Measurements from ENCODE around the gene SFSWAP. TPM values are rescaled to one million over a fixed set of nuclear protein-coding genes. Genes with fewer than 3 reads are reported as not detected.

SFSWAP gene
- total and polyA plus RNA-seq, 2 of the 13 experiments (the other 11 are each of a cell fraction or from before 2014, with no cell fraction given) = 17.1 to 27.7 TPM

- DNase-seq (ENCODE audit: low spot score) = no peak
- Histone ChIP-seq H3K9me3 (ENCODE audit: low read length) (no peaks in the 10 kb centered on the region), H3K4me2 (ENCODE audit: low read depth, low read length) (no peak overlapping the region), H3K27me3 (ENCODE audit: control insufficient read depth in 1 of 2, insufficient read depth in 2 of 2, low read length in 2 of 2) (peaks cover 7 to 46% of the 10 kb centered on the region in 2 experiments), H2AFZ (ENCODE audit: low read length) (no peak overlapping the region), H3K4me1 (ENCODE audit: insufficient read depth, low read length) (no peaks in the 10 kb centered on the region), H3K27ac (ENCODE audit: extremely low read length, insufficient read depth, low read length) (no peak overlapping the region), H3K9ac (ENCODE audit: insufficient read depth, low read depth, low read length) (no peak overlapping the region), H4K20me1 (ENCODE audit: insufficient read depth, low read length) (no peaks in the 10 kb centered on the region), H3K36me3 (replicated peaks in 1 of 2; ENCODE audit: control insufficient read depth in 1 of 2, insufficient read depth in 2 of 2, low read length in 2 of 2) (no peaks in the 10 kb centered on the region), H3K79me2 (ENCODE audit: insufficient read depth, low read length) (no peaks in the 10 kb centered on the region), H3K4me3 (replicated peaks in 1 of 3; ENCODE audit: insufficient read depth in 1 of 3, low read depth in 2 of 3, low read length in 3 of 3) (no peak overlapping the region)
- ChIA-PET CTCF (ENCODE audit: low intra/inter-chr PET ratio, low total read pairs) (no interaction called here), POLR2A (no interaction called here)
- BruUV-seq (replicated peaks) = no TSS peak
- intact Hi-C loops (cut with micrococcal nuclease; ENCODE audit: unreplicated experiment) = no loop called here
- no peak for FAIRE-seq
- in situ Hi-C loops (cut with HindIII; ENCODE audit: extremely low pct_ligation_motif_present, low pct_unique_long_range_greater_than_20kb) = no loop called here
- 4% methylated on average over 17 of the region's 21 CpGs for WGBS (ENCODE audit: low lambda C conversion rate)
- no peak for TF ChIP-seq SRSF1 (optimal IDR thresholded peaks at IDR 0.05; ENCODE audit: low read depth, low read length)
- no peak for TF ChIP-seq TEAD3 (CRISPR knock-in tag; optimal IDR thresholded peaks at IDR 0.05; ENCODE audit: borderline replicate concordance)
- no peak for TF ChIP-seq GABPA (IDR thresholded peaks at IDR 0.05; ENCODE audit: low read depth, low read length)
- TF ChIP-seq GABPA (CRISPR knock-in tag; IDR thresholded peaks at IDR 0.05; ENCODE audit: low read depth) = no peak
- TF ChIP-seq, protein P1, sequence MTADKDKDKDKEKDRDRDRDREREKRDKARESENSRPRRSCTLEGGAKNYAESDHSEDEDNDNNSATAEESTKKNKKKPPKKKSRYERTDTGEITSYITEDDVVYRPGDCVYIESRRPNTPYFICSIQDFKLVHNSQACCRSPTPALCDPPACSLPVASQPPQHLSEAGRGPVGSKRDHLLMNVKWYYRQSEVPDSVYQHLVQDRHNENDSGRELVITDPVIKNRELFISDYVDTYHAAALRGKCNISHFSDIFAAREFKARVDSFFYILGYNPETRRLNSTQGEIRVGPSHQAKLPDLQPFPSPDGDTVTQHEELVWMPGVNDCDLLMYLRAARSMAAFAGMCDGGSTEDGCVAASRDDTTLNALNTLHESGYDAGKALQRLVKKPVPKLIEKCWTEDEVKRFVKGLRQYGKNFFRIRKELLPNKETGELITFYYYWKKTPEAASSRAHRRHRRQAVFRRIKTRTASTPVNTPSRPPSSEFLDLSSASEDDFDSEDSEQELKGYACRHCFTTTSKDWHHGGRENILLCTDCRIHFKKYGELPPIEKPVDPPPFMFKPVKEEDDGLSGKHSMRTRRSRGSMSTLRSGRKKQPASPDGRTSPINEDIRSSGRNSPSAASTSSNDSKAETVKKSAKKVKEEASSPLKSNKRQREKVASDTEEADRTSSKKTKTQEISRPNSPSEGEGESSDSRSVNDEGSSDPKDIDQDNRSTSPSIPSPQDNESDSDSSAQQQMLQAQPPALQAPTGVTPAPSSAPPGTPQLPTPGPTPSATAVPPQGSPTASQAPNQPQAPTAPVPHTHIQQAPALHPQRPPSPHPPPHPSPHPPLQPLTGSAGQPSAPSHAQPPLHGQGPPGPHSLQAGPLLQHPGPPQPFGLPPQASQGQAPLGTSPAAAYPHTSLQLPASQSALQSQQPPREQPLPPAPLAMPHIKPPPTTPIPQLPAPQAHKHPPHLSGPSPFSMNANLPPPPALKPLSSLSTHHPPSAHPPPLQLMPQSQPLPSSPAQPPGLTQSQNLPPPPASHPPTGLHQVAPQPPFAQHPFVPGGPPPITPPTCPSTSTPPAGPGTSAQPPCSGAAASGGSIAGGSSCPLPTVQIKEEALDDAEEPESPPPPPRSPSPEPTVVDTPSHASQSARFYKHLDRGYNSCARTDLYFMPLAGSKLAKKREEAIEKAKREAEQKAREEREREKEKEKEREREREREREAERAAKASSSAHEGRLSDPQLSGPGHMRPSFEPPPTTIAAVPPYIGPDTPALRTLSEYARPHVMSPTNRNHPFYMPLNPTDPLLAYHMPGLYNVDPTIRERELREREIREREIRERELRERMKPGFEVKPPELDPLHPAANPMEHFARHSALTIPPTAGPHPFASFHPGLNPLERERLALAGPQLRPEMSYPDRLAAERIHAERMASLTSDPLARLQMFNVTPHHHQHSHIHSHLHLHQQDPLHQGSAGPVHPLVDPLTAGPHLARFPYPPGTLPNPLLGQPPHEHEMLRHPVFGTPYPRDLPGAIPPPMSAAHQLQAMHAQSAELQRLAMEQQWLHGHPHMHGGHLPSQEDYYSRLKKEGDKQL (CRISPR knock-in tag; IDR thresholded peaks at IDR 0.05; ENCODE audit: low read depth) = no peak
- no peak for TF ChIP-seq GLI4 (CRISPR knock-in tag; IDR thresholded peaks at IDR 0.05; ENCODE audit: borderline replicate concordance)
- ATAC-seq = no peak
These were observed 35.5 kb upstream of the SFSWAP start for GRCh38 chr12:131675126-131676080.
